Fibroblast of lung (primary cell): ENCODE data around the gene UCK2.

Source experiments
- CTCF ChIP-seq, 2 donors: IDR thresholded peaks in 1 of 2; conservative IDR thresholded peaks in 1 of 2; 1 replicate in 1 of 2; 2 replicates in 1 of 2; pipeline ENCODE4 v1.5.1; 2011 to 2012; ENCODE audit warnings: low read length in 2 of 2, control low read depth in 1 of 2, inconsistent platforms in 1 of 2, low read depth in 1 of 2, mild to moderate bottlenecking in 1 of 2
- EZH2 ChIP-seq: IDR thresholded peaks from 2 replicates; pipeline ENCODE4 v1.5.1; 2012; ENCODE audit warnings: low read length, control low read depth, mild to moderate bottlenecking; ENCODE audit errors: missing control alignments

- no peak for TF ChIP-seq CTCF (conservative IDR thresholded peaks at IDR 0.05 in 1 of 2, IDR thresholded peaks at IDR 0.05 in 1 of 2; ENCODE audit: low read depth in 1 of 2, low read length in 2 of 2)
- no peak for TF ChIP-seq EZH2
These were observed 79.9 kb downstream of the UCK2 start for GRCh38 chr1:165907256-165907857.
